Heart left ventricle (tissue), 16 donors: ENCODE data around the gene SRRD. TPM values are rescaled to one million over a fixed set of nuclear protein-coding genes. Genes with fewer than 3 reads are reported as not detected.

ENCODE experiments used
- ATAC-seq, 4 donors: fragments of 200-7000 bp; cut with Tn5 transposase; one replicate each; pipeline ENCODE4 v1.9.1; 2020 to 2022; ENCODE audit warnings: moderate library complexity in 4 of 4, mild to moderate bottlenecking in 3 of 4, moderate number of reproducible peaks in 1 of 4
- DNase-seq, 5 donors: peaks; one replicate each; pipeline ENCODE4 v3.0.0-alpha.2; 2020
- H3K27ac ChIP-seq, 12 donors: fragments of 200-600 bp; sonication (generic) in 4 of 12; one replicate each; pipeline versions ENCODE4 v1.5.0 to v1.8.0; 2016 to 2022; ENCODE audit warnings: mild to moderate bottlenecking in 2 of 12
- H3K27me3 ChIP-seq, 9 donors: fragments of 200-600 bp; sonication (generic) in 2 of 9; one replicate each; pipeline versions ENCODE4 v1.5.1 to v1.8.0; 2016 to 2022; ENCODE audit warnings: mild to moderate bottlenecking in 3 of 9
- H3K36me3 ChIP-seq, 9 donors: fragments of 200-600 bp; sonication (generic) in 2 of 9; one replicate each; pipeline versions ENCODE4 v1.5.0 to v1.8.0; 2018 to 2022; ENCODE audit warnings: mild to moderate bottlenecking in 2 of 9
- H3K4me1 ChIP-seq, 12 donors: fragments of 200-600 bp; sonication (generic) in 4 of 12; one replicate each; pipeline versions ENCODE4 v1.5.0 to v1.8.0; 2016 to 2022; ENCODE audit warnings: mild to moderate bottlenecking in 3 of 12
- H3K4me3 ChIP-seq, 12 donors: fragments of 200-600 bp; sonication (generic) in 4 of 12; one replicate each; pipeline versions ENCODE4 v1.5.0 to v1.8.0; 2017 to 2022; ENCODE audit warnings: mild to moderate bottlenecking in 9 of 12, moderate library complexity in 4 of 12
- H3K9me3 ChIP-seq, 12 donors: fragments of 200-600 bp; sonication (generic) in 4 of 12; one replicate each; pipeline versions ENCODE4 v1.5.0 to v1.8.0; 2016 to 2022; ENCODE audit warnings: mild to moderate bottlenecking in 1 of 12
- CTCF ChIP-seq, 12 donors: fragments of 200-600 bp; sonication (generic) in 4 of 12; IDR thresholded peaks; one replicate each; pipeline versions ENCODE4 v1.5.0 to v1.8.0; 2018 to 2022; ENCODE audit warnings: antibody characterized with exemption in 12 of 12, mild to moderate bottlenecking in 5 of 12
- POLR2A ChIP-seq, 2 donors: fragments of 450-650 bp; IDR thresholded peaks; one replicate each; pipeline ENCODE4 v1.6.1; 2017; ENCODE audit warnings: antibody characterized with exemption in 2 of 2, mild to moderate bottlenecking in 2 of 2, moderate library complexity in 2 of 2
- WGBS, 4 donors: extraction: QIAGEN DNeasy Blood & Tissue Kit in 2 of 4; methylation state at CpG; one replicate each; pipeline versions ENCODE4 v1.1.5 to v1.1.7; 2013 to 2018; 5-methylcytosine and 5-hydroxymethylcytosine counted together
- intact Hi-C, 10 donors: fragments of 100-400 bp; cut with DNase I; formaldehyde crosslinking; loops; one replicate each; pipeline versions ENCODE4 v1.11.1 to v1.14.2; 2022
- polyA plus RNA-seq, 2 donors: library from polyadenylated mRNA; stranded (reverse); fragments of 200-250 nt; gene quantifications; one replicate each; pipeline ENCODE4 v1.2.3, GENCODE V29; 2013
- total RNA-seq, 9 donors: library from RNA; depleted of rRNA in 2 of 9; stranded (reverse); fragments of >200 nt in 2 of 9; fragmentation: NEBNext Ultra II Directional in 3 of 9; extraction: Animal tissue kit (Norgen Biotek cat#: 25700) in 3 of 9; gene quantifications; one replicate each; pipeline versions ENCODE4 v1.1.0 to v1.2.4, GENCODE V29; 2016 to 2023
- donor health status: ischemic (EF 13 %, LVEDD 7.1; RV severe dilation, severe dysfunction).
- donor health status: healthy with polysubstance abuse.
- donor health status: DM: no; HTN: yes; CAD: no.
- donor health status: DM: no; HTN: no; CAD: no.
- donor health status: ischemic (EF 25% LVEDD 6.9; RV normal size, moderate dysfunction).
- donor health status: ischemic (EF 25% LVEDD 5.7; RV mildly dilated, moderate dysfunction).
- donor health status: healthy.
- donor health status: DM: yes; HTN: yes; CAD: no.
- donor health status: ischemic (EF 35%, LVEDD 5.7; RV mildly dilated, moderate dysfunction).
- donor health status: nonischemic (EF 11% LVEDD 7.7; RV severe dilation, severe dysfunction).
- donor health status: DM: yes; HTN: yes; CAD: no.
- donor health status: PGD.
- donor health status: ischemic (EF 29% LVEDD 5.4; RV normal size, mild dysfunction).
- donor health status: nonischemic (EF 23%, LVEDD 6.1; RV moderate dilation, normal function).

The SRRD gene
- total and polyA plus RNA-seq, 11 donors: 11.3 to 28.9 (median 23.4) TPM

GRCh38 chr22:26492220-26492619 lies 8.5 kb downstream of the SRRD start:
- 88 to 93% (median 91%) methylated on average over 9 of the region's 9 CpGs for WGBS, 4 donors
- DNase-seq (no peak), ATAC-seq (no peak)
- Histone ChIP-seq H3K27me3 (no peaks in the 10 kb centered on the region), H3K4me1 (peaks cover 0 to 6% (median 0%) of the 10 kb centered on the region in 12 donors), H3K9me3 (no peaks in the 10 kb centered on the region), H3K4me3 (no peak overlapping the region), H3K27ac (no peak overlapping the region), H3K36me3 (peaks cover 0 to 100% (median 99%) of the 10 kb centered on the region in 9 donors)
- intact Hi-C loops: no loop called here
- no peak for TF ChIP-seq POLR2A (IDR thresholded peaks at IDR 0.05)
- TF ChIP-seq CTCF (IDR thresholded peaks at IDR 0.05): no peak

- no peak for DNase-seq
- Histone ChIP-seq H3K27me3 (no peaks in the 10 kb centered on the region), H3K4me3 (no peak overlapping the region), H3K9me3 (no peaks in the 10 kb centered on the region), H3K27ac (no peak overlapping the region), H3K4me1 (peaks cover 0 to 6% (median 0%) of the 10 kb centered on the region in 12 donors), H3K36me3 (peaks cover 6 to 100% (median 99%) of the 10 kb centered on the region in 9 donors)
- intact Hi-C loops: no loop called here
- no peak for TF ChIP-seq POLR2A (IDR thresholded peaks at IDR 0.05)
- TF ChIP-seq CTCF (IDR thresholded peaks at IDR 0.05): no peak
- ATAC-seq: no peak
Observed at GRCh38 chr22:26494506-26494905, 10.8 kb downstream of the SRRD start.

- intact Hi-C loops: no loop called here
- Histone ChIP-seq H3K27ac (no peak overlapping the region), H3K36me3 (peaks cover 6 to 100% (median 99%) of the 10 kb centered on the region in 9 donors), H3K27me3 (no peaks in the 10 kb centered on the region), H3K9me3 (no peaks in the 10 kb centered on the region), H3K4me3 (no peak overlapping the region), H3K4me1 (peaks cover 0 to 6% (median 0%) of the 10 kb centered on the region in 12 donors)
- ATAC-seq (no peak), DNase-seq (no peak)
- no peak for TF ChIP-seq CTCF (IDR thresholded peaks at IDR 0.05)
- no peak for TF ChIP-seq POLR2A (IDR thresholded peaks at IDR 0.05)
- 77 to 80% (median 79%) methylated on average over 4 of the region's 4 CpGs for WGBS, 4 donors
Observed at GRCh38 chr22:26496456-26496855, 12.8 kb downstream of the SRRD start.

GRCh38 chr22:26499188-26499703 lies 15.6 kb downstream of the SRRD start:
- DNase-seq (no peak), ATAC-seq (no peak)
- TF ChIP-seq POLR2A (IDR thresholded peaks at IDR 0.05): no peak
- TF ChIP-seq CTCF (IDR thresholded peaks at IDR 0.05): no peak
- no peaks in the 10 kb centered on the region for H3K27me3 ChIP-seq
- no peak overlapping the region for H3K27ac ChIP-seq
- H3K9me3 ChIP-seq: no peaks in the 10 kb centered on the region
- H3K4me3 ChIP-seq: no peak overlapping the region
- H3K4me1 ChIP-seq: peaks cover 0 to 20% (median 15%) of the 10 kb centered on the region in 12 donors
- 92 to 93% (median 93%) methylated on average over 16 to 25 of the region's 25 CpGs for WGBS, 4 donors
- intact Hi-C loops: no loop called here
- H3K36me3 ChIP-seq: peaks cover 6 to 100% (median 99%) of the 10 kb centered on the region in 9 donors
